ENCODE results near the gene PEMT.
A peak's percentile ranks its signal among the peaks of the same experiment; 100 is the strongest.

The PEMT gene

GRCh38 chr17:17531156-17531555 lies 60.4 kb downstream of the PEMT start:
- TF ChIP-seq FOXP2 (optimal IDR thresholded peaks at IDR 0.05; ENCODE audit: control extremely low read depth, extremely low read length, insufficient read depth), result no peak
- TF ChIP-seq POLR2AphosphoS5 (IDR thresholded peaks at IDR 0.05; ENCODE audit: borderline replicate concordance, low read depth, low read length), result no peak
- no peaks in the 10 kb centered on the region for H3K36me3 ChIP-seq (ENCODE audit: insufficient read depth, low read length)
- no peak for DNase-seq (ENCODE audit: low read depth, low spot score)
- H3K9ac ChIP-seq (ENCODE audit: insufficient read length), result no peak overlapping the region
- no peak overlapping the region for H3K4me3 ChIP-seq
- no peaks in the 10 kb centered on the region for H3K9me3 ChIP-seq (ENCODE audit: low read depth, low read length)
- no peak overlapping the region for H3K27ac ChIP-seq

GRCh38 chr17:17528696-17529652 lies 62.5 kb downstream of the PEMT start:
- TF ChIP-seq EZH2 (IDR thresholded peaks at IDR 0.05), result no peak
- no peak for TF ChIP-seq POLR2AphosphoS5 (IDR thresholded peaks at IDR 0.05; ENCODE audit: borderline replicate concordance, low read depth, low read length)
- no peak for TF ChIP-seq FOXP2 (optimal IDR thresholded peaks at IDR 0.05; ENCODE audit: control extremely low read depth, extremely low read length, insufficient read depth)
- Histone ChIP-seq H3K4me3 (no peak overlapping the region), H3K36me3 (ENCODE audit: insufficient read depth, low read length) (no peaks in the 10 kb centered on the region), H3K9me3 (ENCODE audit: low read depth, low read length) (no peaks in the 10 kb centered on the region), H3K27ac (no peak overlapping the region), H3K9ac (ENCODE audit: insufficient read length) (no peak overlapping the region)
- no peak for DNase-seq (ENCODE audit: low read depth, low spot score)

- Histone ChIP-seq H3K9ac (ENCODE audit: insufficient read length) (no peak overlapping the region), H3K36me3 (ENCODE audit: insufficient read depth, low read length) (no peaks in the 10 kb centered on the region), H3K9me3 (ENCODE audit: low read depth, low read length) (no peaks in the 10 kb centered on the region), H3K4me3 (no peak overlapping the region), H3K27ac (no peak overlapping the region)
- no peak for DNase-seq (ENCODE audit: low read depth, low spot score)
- TF ChIP-seq FOXP2 (optimal IDR thresholded peaks at IDR 0.05; ENCODE audit: control extremely low read depth, extremely low read length, insufficient read depth) (no peak), POLR2AphosphoS5 (IDR thresholded peaks at IDR 0.05; ENCODE audit: borderline replicate concordance, low read depth, low read length) (no peak), EZH2 (IDR thresholded peaks at IDR 0.05) (no peak)
Measured at GRCh38 chr17:17527956-17528500, 63.5 kb downstream of the PEMT start.

DNA sequence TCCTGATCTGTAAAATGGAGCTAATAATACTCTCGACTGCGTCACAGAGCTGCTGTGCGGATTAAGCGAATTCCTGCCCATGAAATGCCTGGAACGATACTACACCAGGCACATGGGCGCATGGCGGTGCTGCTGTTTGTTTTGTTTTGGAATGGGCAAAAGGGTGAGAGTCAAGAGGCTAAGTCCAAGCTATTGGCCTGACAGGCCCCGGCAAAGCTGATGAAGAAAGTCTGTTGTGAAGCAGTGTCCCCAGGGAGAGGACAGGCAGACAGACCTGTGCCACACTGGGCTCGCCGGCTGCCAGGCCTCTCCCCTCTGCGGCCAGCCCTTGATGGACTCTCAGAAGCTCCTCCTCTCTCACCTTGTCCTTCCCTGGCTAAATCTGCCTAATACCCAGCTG lies 64.0 kb downstream of the PEMT start:
- no peak overlapping the region for H3K4me3 ChIP-seq
- no peaks in the 10 kb centered on the region for H3K9me3 ChIP-seq (ENCODE audit: low read depth, low read length)
- DNase-seq (ENCODE audit: low read depth, low spot score), result no peak
- no peak overlapping the region for H3K27ac ChIP-seq
- no peaks in the 10 kb centered on the region for H3K36me3 ChIP-seq (ENCODE audit: insufficient read depth, low read length)
- H3K9ac ChIP-seq (ENCODE audit: insufficient read length), result no peak overlapping the region
- TF ChIP-seq EZH2 (IDR thresholded peaks at IDR 0.05) (no peak), POLR2AphosphoS5 (IDR thresholded peaks at IDR 0.05; ENCODE audit: borderline replicate concordance, low read depth, low read length) (no peak), FOXP2 (optimal IDR thresholded peaks at IDR 0.05; ENCODE audit: control extremely low read depth, extremely low read length, insufficient read depth) (no peak)

- no peak overlapping the region for H3K4me3 ChIP-seq
- no peaks in the 10 kb centered on the region for H3K36me3 ChIP-seq (ENCODE audit: insufficient read depth, low read length)
- TF ChIP-seq POLR2AphosphoS5 (IDR thresholded peaks at IDR 0.05; ENCODE audit: borderline replicate concordance, low read depth, low read length), result no peak
- H3K9ac ChIP-seq (ENCODE audit: insufficient read length), result no peak overlapping the region
- no peaks in the 10 kb centered on the region for H3K9me3 ChIP-seq (ENCODE audit: low read depth, low read length)
- no peak overlapping the region for H3K27ac ChIP-seq
- DNase-seq (ENCODE audit: low read depth, low spot score), result no peak
Measured at GRCh38 chr17:17526369-17526768, 65.1 kb downstream of the PEMT start.

- no peak for DNase-seq (ENCODE audit: low read depth, low spot score)
- H3K9me3 ChIP-seq (ENCODE audit: low read depth, low read length), result no peaks in the 10 kb centered on the region
- no peak overlapping the region for H3K4me3 ChIP-seq
- no peaks in the 10 kb centered on the region for H3K36me3 ChIP-seq (ENCODE audit: insufficient read depth, low read length)
- no peak overlapping the region for H3K9ac ChIP-seq (ENCODE audit: insufficient read length)
- H3K27ac ChIP-seq, result no peak overlapping the region
- TF ChIP-seq EZH2 (IDR thresholded peaks at IDR 0.05), result no peak
- TF ChIP-seq FOXP2 (optimal IDR thresholded peaks at IDR 0.05; ENCODE audit: control extremely low read depth, extremely low read length, insufficient read depth), result no peak
- TF ChIP-seq POLR2AphosphoS5 (IDR thresholded peaks at IDR 0.05; ENCODE audit: borderline replicate concordance, low read depth, low read length), result no peak
Measured at GRCh38 chr17:17525956-17526355, 65.6 kb downstream of the PEMT start.

- H3K36me3 ChIP-seq (ENCODE audit: insufficient read depth, low read length), result no peaks in the 10 kb centered on the region
- no peak for TF ChIP-seq EZH2 (IDR thresholded peaks at IDR 0.05)
- no peak for TF ChIP-seq POLR2AphosphoS5 (IDR thresholded peaks at IDR 0.05; ENCODE audit: borderline replicate concordance, low read depth, low read length)
- TF ChIP-seq FOXP2 (optimal IDR thresholded peaks at IDR 0.05; ENCODE audit: control extremely low read depth, extremely low read length, insufficient read depth), result no peak
- no peak overlapping the region for H3K4me3 ChIP-seq
- no peaks in the 10 kb centered on the region for H3K9me3 ChIP-seq (ENCODE audit: low read depth, low read length)
- no peak overlapping the region for H3K27ac ChIP-seq
- DNase-seq (ENCODE audit: low read depth, low spot score), result no peak
- no peak overlapping the region for H3K9ac ChIP-seq (ENCODE audit: insufficient read length)
Measured at GRCh38 chr17:17525311-17525710, 66.2 kb downstream of the PEMT start.

- Histone ChIP-seq H3K9ac (ENCODE audit: insufficient read length) (no peak overlapping the region), H3K36me3 (ENCODE audit: insufficient read depth, low read length) (no peaks in the 10 kb centered on the region), H3K27ac (0 out of 2 replicates have a peak overlapping the region, but pooled peaks have one; percentile 25), H3K9me3 (ENCODE audit: low read depth, low read length) (no peaks in the 10 kb centered on the region), H3K4me3 (peak overlapping the region; percentile 34)
- no peak for DNase-seq (ENCODE audit: low read depth, low spot score)
- TF ChIP-seq EZH2 (IDR thresholded peaks at IDR 0.05) (no peak), FOXP2 (optimal IDR thresholded peaks at IDR 0.05; ENCODE audit: control extremely low read depth, extremely low read length, insufficient read depth) (no peak), POLR2AphosphoS5 (IDR thresholded peaks at IDR 0.05; ENCODE audit: borderline replicate concordance, low read depth, low read length) (no peak)
Measured at GRCh38 chr17:17523731-17524490, 67.6 kb downstream of the PEMT start.

All from SK-N-MC (cell line).